Keratinocyte (primary cell): Measurements from ENCODE around the gene C7orf57.

Source experiments
- EZH2 ChIP-seq: IDR thresholded peaks from one replicate; pipeline ENCODE4 v1.6.1; 2012; ENCODE audit warnings: inconsistent platforms, mild to moderate bottlenecking, low read length, moderate library complexity
- TF ChIP-seq, protein P1 (sequence below), 3 experiments: IDR thresholded peaks in 1 of 3; conservative IDR thresholded peaks in 1 of 3; optimal IDR thresholded peaks in 1 of 3; 2 replicates in 2 of 3; 3 replicates in 1 of 3; pipeline versions ENCODE3 to v1.5.1; 2011; ENCODE audit warnings: low read length in 3 of 3, mild to moderate bottlenecking in 3 of 3, moderate library complexity in 2 of 3, control low read depth in 1 of 3, inconsistent platforms in 1 of 3; ENCODE audit not compliant: insufficient read depth in 2 of 3; ENCODE audit errors: extremely low read depth in 1 of 3

DNA sequence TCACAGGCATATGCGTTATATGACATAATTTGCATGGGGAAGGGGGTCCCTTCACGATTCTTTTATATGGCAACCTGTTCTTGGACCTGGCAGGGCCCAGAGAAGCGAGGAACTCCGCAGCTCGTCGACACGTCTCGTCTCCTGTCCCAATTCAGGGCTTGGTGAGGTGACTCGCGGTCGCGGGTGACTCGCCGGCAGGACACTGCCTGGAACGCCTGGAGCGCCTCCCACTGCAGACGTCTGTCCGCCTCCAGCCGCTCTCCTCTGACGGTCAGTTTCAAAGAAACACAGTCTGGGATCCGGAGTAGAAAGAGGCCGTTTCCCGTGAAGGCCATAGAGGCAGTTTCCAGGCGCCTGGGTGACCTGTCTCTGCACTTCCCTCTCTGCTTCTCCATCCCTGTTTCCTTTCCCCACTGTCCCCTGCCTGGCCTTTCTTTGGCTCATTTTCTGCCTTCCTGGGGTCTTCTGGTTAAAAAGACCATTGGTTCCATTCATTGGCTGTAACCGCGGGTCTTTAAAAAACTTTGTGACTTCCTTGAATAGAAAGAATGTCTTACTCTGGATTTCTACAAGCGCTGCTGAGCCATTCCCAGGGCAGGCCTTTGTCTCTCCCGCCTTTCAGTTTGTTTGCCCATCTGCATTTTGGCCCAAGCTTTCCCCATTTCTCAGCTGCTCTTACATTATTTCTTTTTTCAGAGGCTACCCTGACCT is 54.9 kb downstream of the C7orf57 start:
- TF ChIP-seq, protein P1, sequence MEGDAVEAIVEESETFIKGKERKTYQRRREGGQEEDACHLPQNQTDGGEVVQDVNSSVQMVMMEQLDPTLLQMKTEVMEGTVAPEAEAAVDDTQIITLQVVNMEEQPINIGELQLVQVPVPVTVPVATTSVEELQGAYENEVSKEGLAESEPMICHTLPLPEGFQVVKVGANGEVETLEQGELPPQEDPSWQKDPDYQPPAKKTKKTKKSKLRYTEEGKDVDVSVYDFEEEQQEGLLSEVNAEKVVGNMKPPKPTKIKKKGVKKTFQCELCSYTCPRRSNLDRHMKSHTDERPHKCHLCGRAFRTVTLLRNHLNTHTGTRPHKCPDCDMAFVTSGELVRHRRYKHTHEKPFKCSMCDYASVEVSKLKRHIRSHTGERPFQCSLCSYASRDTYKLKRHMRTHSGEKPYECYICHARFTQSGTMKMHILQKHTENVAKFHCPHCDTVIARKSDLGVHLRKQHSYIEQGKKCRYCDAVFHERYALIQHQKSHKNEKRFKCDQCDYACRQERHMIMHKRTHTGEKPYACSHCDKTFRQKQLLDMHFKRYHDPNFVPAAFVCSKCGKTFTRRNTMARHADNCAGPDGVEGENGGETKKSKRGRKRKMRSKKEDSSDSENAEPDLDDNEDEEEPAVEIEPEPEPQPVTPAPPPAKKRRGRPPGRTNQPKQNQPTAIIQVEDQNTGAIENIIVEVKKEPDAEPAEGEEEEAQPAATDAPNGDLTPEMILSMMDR (optimal IDR thresholded peaks at IDR 0.05 in 1 of 3, IDR thresholded peaks at IDR 0.05 in 1 of 3, conservative IDR thresholded peaks at IDR 0.05 in 1 of 3; ENCODE audit: extremely low read depth in 1 of 3, insufficient read depth in 2 of 3, low read length in 3 of 3): no peak
- no peak for TF ChIP-seq EZH2
